ENCODE data around the gene SARS2. TPM values are rescaled to one million over a fixed set of nuclear protein-coding genes. Genes with fewer than 3 reads are reported as not detected.
"Not testable (repeated sequence)": the region's sequence is repeated elsewhere in the genome, so short reads cannot be mapped to it uniquely, and the experiment has no call there.

SARS2 gene
- 10 to 100 TPM; 42.5 to 49.5 (median 46.8) TPM for total RNA-seq

- peaks cover 23% of the 10 kb centered on the region for H3K36me3 Mint-ChIP-seq (ENCODE audit: insufficient read depth)
- DNase-seq (peak; percentile 91), ATAC-seq (peak; percentile 63 to 65)
- H3K4me1 Mint-ChIP-seq (ENCODE audit: low read depth), result peaks cover 43% of the 10 kb centered on the region
- H3K9me3 Mint-ChIP-seq, result no peaks in the 10 kb centered on the region
- H3K4me3 Mint-ChIP-seq, result peak within 1 kb of the TSS; percentile 98
- H3K27me3 Mint-ChIP-seq (ENCODE audit: low read depth), result no peaks in the 10 kb centered on the region
Measured at GRCh38 chr19:38929929-38930775, at the start of gene SARS2. Gene SARS2, minus strand, starts transcription at chr19:38930763. Its CDS starts 27 bp downstream, at chr19:38930736.

- H3K27me3 Mint-ChIP-seq (ENCODE audit: low read depth), result peaks cover 30% of the 10 kb centered on the region
Measured at GRCh38 chr19:38979812-38980211, 49.2 kb upstream of the SARS2 start.

GRCh38 chr19:38978326-38978689 is 47.7 kb upstream of the SARS2 start:
- no peak for ATAC-seq
- H3K4me1 Mint-ChIP-seq (ENCODE audit: low read depth), result peaks cover 11% of the 10 kb centered on the region

More at GRCh38 chr19:38979812-38980211, 49.2 kb upstream of the SARS2 start:
- ATAC-seq (no peak), DNase-seq (no peak)
- Mint-ChIP-seq H3K4me3 (no peak overlapping the region), H3K36me3 (ENCODE audit: insufficient read depth) (no peaks in the 10 kb centered on the region), H3K4me1 (ENCODE audit: low read depth) (peaks cover 11% of the 10 kb centered on the region), H3K9me3 (peaks cover 4% of the 10 kb centered on the region)

GRCh38 chr19:38977445-38978325 is 47.1 kb upstream of the SARS2 start:
- Mint-ChIP-seq H3K9me3 (peaks cover 4% of the 10 kb centered on the region), H3K36me3 (ENCODE audit: insufficient read depth) (no peaks in the 10 kb centered on the region), H3K4me3 (no peak overlapping the region), H3K27me3 (ENCODE audit: low read depth) (peaks cover 35% of the 10 kb centered on the region), H3K4me1 (ENCODE audit: low read depth) (peaks cover 11% of the 10 kb centered on the region)
- ATAC-seq (peak; percentile 91 to 97), DNase-seq (no peak)

More at GRCh38 chr19:38978326-38978689, 47.7 kb upstream of the SARS2 start:
- H3K27me3 Mint-ChIP-seq (ENCODE audit: low read depth), result peaks cover 35% of the 10 kb centered on the region
- no peak overlapping the region for H3K4me3 Mint-ChIP-seq
- no peak for DNase-seq
- peaks cover 4% of the 10 kb centered on the region for H3K9me3 Mint-ChIP-seq
- H3K36me3 Mint-ChIP-seq (ENCODE audit: insufficient read depth), result no peaks in the 10 kb centered on the region

GRCh38 chr19:38975861-38976271 is 45.3 kb upstream of the SARS2 start:
- peaks cover 4% of the 10 kb centered on the region for H3K9me3 Mint-ChIP-seq
- H3K4me3 Mint-ChIP-seq, result peak overlapping the region; percentile 42
- peaks cover 35% of the 10 kb centered on the region for H3K27me3 Mint-ChIP-seq (ENCODE audit: low read depth)
- ATAC-seq (no peak), DNase-seq (no peak)
- H3K4me1 Mint-ChIP-seq (ENCODE audit: low read depth), result peaks cover 11% of the 10 kb centered on the region
- no peaks in the 10 kb centered on the region for H3K36me3 Mint-ChIP-seq (ENCODE audit: insufficient read depth)

- no peaks in the 10 kb centered on the region for H3K36me3 Mint-ChIP-seq (ENCODE audit: insufficient read depth)
- ATAC-seq (no peak), DNase-seq (no peak)
- H3K27me3 Mint-ChIP-seq (ENCODE audit: low read depth), result peaks cover 35% of the 10 kb centered on the region
- peaks cover 11% of the 10 kb centered on the region for H3K4me1 Mint-ChIP-seq (ENCODE audit: low read depth)
- H3K4me3 Mint-ChIP-seq, result peak within 1 kb of the TSS; percentile 52
- peaks cover under 1% of the 10 kb centered on the region for H3K9me3 Mint-ChIP-seq
Measured at GRCh38 chr19:38975214-38975860, 44.8 kb upstream of the SARS2 start, which contains the start of gene FBXO17. Gene FBXO17, minus strand, starts transcription at chr19:38975742. Its CDS starts 25,423 bp downstream, at chr19:38950319.

- H3K4me3 Mint-ChIP-seq, result peak overlapping the region; percentile 52
Measured at GRCh38 chr19:38974624-38975213, 44.2 kb upstream of the SARS2 start.

GRCh38 chr19:38971672-38972071 is 41.1 kb upstream of the SARS2 start:
- Mint-ChIP-seq H3K4me3 (no peak overlapping the region), H3K36me3 (ENCODE audit: insufficient read depth) (no peaks in the 10 kb centered on the region), H3K27me3 (ENCODE audit: low read depth) (peaks cover 18% of the 10 kb centered on the region), H3K9me3 (no peaks in the 10 kb centered on the region), H3K4me1 (ENCODE audit: low read depth) (peaks cover 10% of the 10 kb centered on the region)
- DNase-seq (no peak), ATAC-seq (no peak)

More at GRCh38 chr19:38974624-38975213, 44.2 kb upstream of the SARS2 start:
- Mint-ChIP-seq H3K27me3 (ENCODE audit: low read depth) (peaks cover 35% of the 10 kb centered on the region), H3K36me3 (ENCODE audit: insufficient read depth) (no peaks in the 10 kb centered on the region), H3K9me3 (no peaks in the 10 kb centered on the region), H3K4me1 (ENCODE audit: low read depth) (peaks cover 11% of the 10 kb centered on the region)
- ATAC-seq (no peak), DNase-seq (no peak)

GRCh38 chr19:38970664-38971532 is 40.3 kb upstream of the SARS2 start:
- Mint-ChIP-seq H3K4me1 (ENCODE audit: low read depth) (peaks cover 5% of the 10 kb centered on the region), H3K4me3 (no peak overlapping the region), H3K27me3 (ENCODE audit: low read depth) (peaks cover 10% of the 10 kb centered on the region), H3K36me3 (ENCODE audit: insufficient read depth) (no peaks in the 10 kb centered on the region), H3K9me3 (no peaks in the 10 kb centered on the region)
- no peak for ATAC-seq
- no peak for DNase-seq

- ATAC-seq; H3K4me3 Mint-ChIP-seq; H3K36me3 Mint-ChIP-seq (ENCODE audit: insufficient read depth); H3K4me1 Mint-ChIP-seq (ENCODE audit: low read depth); DNase-seq; H3K9me3 Mint-ChIP-seq; H3K27me3 Mint-ChIP-seq (ENCODE audit: low read depth): not testable (repeated sequence)
Measured at GRCh38 chr19:38966149-38966548, 35.6 kb upstream of the SARS2 start.

- no peaks in the 10 kb centered on the region for H3K36me3 Mint-ChIP-seq (ENCODE audit: insufficient read depth)
- no peaks in the 10 kb centered on the region for H3K27me3 Mint-ChIP-seq (ENCODE audit: low read depth)
- DNase-seq (no peak), ATAC-seq (no peak)
- peaks cover 4% of the 10 kb centered on the region for H3K4me1 Mint-ChIP-seq (ENCODE audit: low read depth)
- H3K4me3 Mint-ChIP-seq, result no peak overlapping the region
- no peaks in the 10 kb centered on the region for H3K9me3 Mint-ChIP-seq
Measured at GRCh38 chr19:38964738-38965137, 34.2 kb upstream of the SARS2 start.

GRCh38 chr19:38959618-38960017 is 29.1 kb upstream of the SARS2 start:
- H3K4me1 Mint-ChIP-seq (ENCODE audit: low read depth), result peaks cover 4% of the 10 kb centered on the region
- H3K4me3 Mint-ChIP-seq, result no peak overlapping the region
- no peak for DNase-seq
- no peak for ATAC-seq
- no peaks in the 10 kb centered on the region for H3K36me3 Mint-ChIP-seq (ENCODE audit: insufficient read depth)
- no peaks in the 10 kb centered on the region for H3K9me3 Mint-ChIP-seq
- H3K27me3 Mint-ChIP-seq (ENCODE audit: low read depth), result peaks cover 4% of the 10 kb centered on the region

- H3K36me3 Mint-ChIP-seq (ENCODE audit: insufficient read depth), result no peaks in the 10 kb centered on the region
- H3K27me3 Mint-ChIP-seq (ENCODE audit: low read depth), result peaks cover 11% of the 10 kb centered on the region
- H3K4me3 Mint-ChIP-seq, result no peak overlapping the region
- DNase-seq (no peak), ATAC-seq (no peak)
- peaks cover 4% of the 10 kb centered on the region for H3K4me1 Mint-ChIP-seq (ENCODE audit: low read depth)
- no peaks in the 10 kb centered on the region for H3K9me3 Mint-ChIP-seq
Measured at GRCh38 chr19:38958301-38958700, 27.7 kb upstream of the SARS2 start.
